Muscle of arm (tissue), 12 donors: Measurements from ENCODE around the gene ANKRD40CL. TPM values are rescaled to one million over a fixed set of nuclear protein-coding genes. Genes with fewer than 3 reads are reported as not detected.

Source experiments
- DNase-seq: peaks from one replicate; pipeline ENCODE4 v3.0.0-alpha.2; 2013
- polyA plus RNA-seq, 12 donors: library from polyadenylated mRNA; unstranded; fragments of 120-200 nt; gene quantifications; one replicate each; pipeline ENCODE4 v1.2.1, GENCODE V29; 2013; ENCODE audit not compliant: insufficient read length in 12 of 12

The ANKRD40CL gene
- polyA plus RNA-seq, 12 donors = 0.15 to 11.1 (median 0.33) TPM; not detected in 7

- no peak for DNase-seq
These were observed 23.3 kb upstream of the ANKRD40CL start for GRCh38 chr17:50790618-50791017.

GRCh38 chr17:50787106-50787505 lies 19.8 kb upstream of the ANKRD40CL start:
- no peak for DNase-seq

- peak; percentile 59 for DNase-seq
These were observed 18.7 kb upstream of the ANKRD40CL start for GRCh38 chr17:50785946-50786570.

- no peak for DNase-seq
These were observed 17.8 kb upstream of the ANKRD40CL start for GRCh38 chr17:50785126-50785525.

- no peak for DNase-seq
These were observed 16.6 kb upstream of the ANKRD40CL start for GRCh38 chr17:50783905-50784304.

GRCh38 chr17:50783193-50783660 lies 15.9 kb upstream of the ANKRD40CL start:
- peak; percentile 86 for DNase-seq

- DNase-seq = no peak
These were observed 13.8 kb upstream of the ANKRD40CL start for GRCh38 chr17:50781167-50781566.

GRCh38 chr17:50779747-50780353 lies 12.5 kb upstream of the ANKRD40CL start:
- no peak for DNase-seq

GRCh38 chr17:50778988-50779387 lies 11.7 kb upstream of the ANKRD40CL start:
- DNase-seq = no peak

GRCh38 chr17:50778471-50778870 lies 11.2 kb upstream of the ANKRD40CL start:
- no peak for DNase-seq

- no peak for DNase-seq
These were observed 8.6 kb upstream of the ANKRD40CL start for GRCh38 chr17:50775926-50776325.

GRCh38 chr17:50774225-50774803 lies 7.0 kb upstream of the ANKRD40CL start:
- no peak for DNase-seq

GRCh38 chr17:50771991-50772785 lies 4.9 kb upstream of the ANKRD40CL start:
- DNase-seq = no peak

GRCh38 chr17:50770346-50770745 lies 3.0 kb upstream of the ANKRD40CL start:
- DNase-seq = no peak

- DNase-seq = no peak
These were observed 2.6 kb upstream of the ANKRD40CL start for GRCh38 chr17:50769884-50770283.

- DNase-seq = no peak
These were observed 1.0 kb upstream of the ANKRD40CL start for GRCh38 chr17:50768346-50768761.

- DNase-seq = no peak
These were observed 288 bp downstream of the ANKRD40CL start for GRCh38 chr17:50767030-50767429.

- DNase-seq = no peak
These were observed 895 bp downstream of the ANKRD40CL start for GRCh38 chr17:50766222-50767023.

GRCh38 chr17:50765454-50766221 lies 1.7 kb downstream of the ANKRD40CL start:
- DNase-seq = peak; percentile 38

GRCh38 chr17:50764734-50765149 lies 2.6 kb downstream of the ANKRD40CL start:
- no peak for DNase-seq
